Caki2 (cell line): ENCODE data around the gene ARMC2. TPM values are rescaled to one million over a fixed set of nuclear protein-coding genes. Genes with fewer than 3 reads are reported as not detected.
"Not testable (repeated sequence)": the region's sequence is repeated elsewhere in the genome, so short reads cannot be mapped to it uniquely, and the experiment has no call there.

Experiments
- DNase-seq: peaks from one replicate; pipeline ENCODE4 v3.0.0-alpha.2; 2015; ENCODE audit warnings: low read depth
- in situ Hi-C: cut with HindIII; loops from 2 replicates; pipeline ENCODE4 v1.10.0; 2016; ENCODE audit warnings: low sequenced_read_pairs, low pct_unique_long_range_greater_than_20kb, mixed read lengths
- total RNA-seq: library from RNA; depleted of rRNA; stranded (reverse); fragments of >200 nt; shearing (Covaris generic); gene quantifications from 2 replicates; pipeline ENCODE4 v1.2.3, GENCODE V29; 2014; ENCODE audit warnings: low replicate concordance; rRNA removed

ARMC2 gene, protein sequence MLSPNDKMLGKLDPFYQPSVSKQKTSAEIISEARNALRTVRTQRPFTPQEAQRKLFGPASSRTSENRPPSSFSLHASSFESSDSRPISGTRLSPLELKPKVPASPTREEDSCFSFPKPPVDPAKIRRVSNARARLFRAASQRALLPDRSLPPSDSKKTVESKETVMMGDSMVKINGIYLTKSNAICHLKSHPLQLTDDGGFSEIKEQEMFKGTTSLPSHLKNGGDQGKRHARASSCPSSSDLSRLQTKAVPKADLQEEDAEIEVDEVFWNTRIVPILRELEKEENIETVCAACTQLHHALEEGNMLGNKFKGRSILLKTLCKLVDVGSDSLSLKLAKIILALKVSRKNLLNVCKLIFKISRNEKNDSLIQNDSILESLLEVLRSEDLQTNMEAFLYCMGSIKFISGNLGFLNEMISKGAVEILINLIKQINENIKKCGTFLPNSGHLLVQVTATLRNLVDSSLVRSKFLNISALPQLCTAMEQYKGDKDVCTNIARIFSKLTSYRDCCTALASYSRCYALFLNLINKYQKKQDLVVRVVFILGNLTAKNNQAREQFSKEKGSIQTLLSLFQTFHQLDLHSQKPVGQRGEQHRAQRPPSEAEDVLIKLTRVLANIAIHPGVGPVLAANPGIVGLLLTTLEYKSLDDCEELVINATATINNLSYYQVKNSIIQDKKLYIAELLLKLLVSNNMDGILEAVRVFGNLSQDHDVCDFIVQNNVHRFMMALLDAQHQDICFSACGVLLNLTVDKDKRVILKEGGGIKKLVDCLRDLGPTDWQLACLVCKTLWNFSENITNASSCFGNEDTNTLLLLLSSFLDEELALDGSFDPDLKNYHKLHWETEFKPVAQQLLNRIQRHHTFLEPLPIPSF
- 0.17 TPM in 1 of 2 replicates, not detected in the other for total RNA-seq

DNA sequence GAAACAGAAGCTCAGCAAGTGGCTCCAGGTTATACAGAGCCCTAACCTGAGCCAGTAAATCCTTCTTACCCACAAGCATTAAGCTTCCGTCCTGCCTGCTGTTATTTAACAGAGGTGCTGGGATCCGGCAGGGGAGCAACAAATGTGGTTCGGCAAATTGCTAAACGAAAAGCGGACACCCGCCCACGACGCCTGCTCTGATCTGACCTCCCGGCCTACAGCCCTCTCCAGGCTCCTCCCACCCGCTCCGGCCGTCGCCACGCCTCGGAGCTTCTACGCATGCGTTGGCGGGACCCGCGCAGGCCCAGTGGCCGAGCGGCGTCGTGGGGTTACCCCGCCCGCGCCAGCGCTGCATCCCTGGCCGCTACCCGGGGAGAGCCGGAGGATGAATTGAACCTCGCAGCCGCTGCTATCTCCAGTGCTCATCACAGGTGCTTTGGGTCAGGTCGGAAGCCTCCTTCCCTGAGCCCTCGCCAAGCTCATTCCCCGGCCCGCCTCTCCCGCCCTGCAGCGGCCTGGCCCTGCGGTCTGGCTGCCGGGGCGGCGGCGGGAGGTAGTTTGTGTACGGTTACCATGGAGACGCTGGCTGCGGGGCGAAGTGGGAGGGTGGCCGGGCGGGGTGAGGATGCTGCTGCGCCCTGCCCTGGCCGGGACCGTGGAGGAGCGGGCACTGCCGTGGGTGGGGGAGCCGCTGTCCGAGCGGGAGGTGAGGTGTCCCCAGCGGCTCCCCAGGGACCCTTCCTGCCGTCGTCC lies at the start of gene ARMC2:
Gene ARMC2, plus strand, starts transcription at position 307 of the 753 bp plus-strand sequence. CDS start 5,846 bp downstream, outside the sequence.
- peak; percentile 86 for DNase-seq
- in situ Hi-C loops = no loop called here

DNA sequence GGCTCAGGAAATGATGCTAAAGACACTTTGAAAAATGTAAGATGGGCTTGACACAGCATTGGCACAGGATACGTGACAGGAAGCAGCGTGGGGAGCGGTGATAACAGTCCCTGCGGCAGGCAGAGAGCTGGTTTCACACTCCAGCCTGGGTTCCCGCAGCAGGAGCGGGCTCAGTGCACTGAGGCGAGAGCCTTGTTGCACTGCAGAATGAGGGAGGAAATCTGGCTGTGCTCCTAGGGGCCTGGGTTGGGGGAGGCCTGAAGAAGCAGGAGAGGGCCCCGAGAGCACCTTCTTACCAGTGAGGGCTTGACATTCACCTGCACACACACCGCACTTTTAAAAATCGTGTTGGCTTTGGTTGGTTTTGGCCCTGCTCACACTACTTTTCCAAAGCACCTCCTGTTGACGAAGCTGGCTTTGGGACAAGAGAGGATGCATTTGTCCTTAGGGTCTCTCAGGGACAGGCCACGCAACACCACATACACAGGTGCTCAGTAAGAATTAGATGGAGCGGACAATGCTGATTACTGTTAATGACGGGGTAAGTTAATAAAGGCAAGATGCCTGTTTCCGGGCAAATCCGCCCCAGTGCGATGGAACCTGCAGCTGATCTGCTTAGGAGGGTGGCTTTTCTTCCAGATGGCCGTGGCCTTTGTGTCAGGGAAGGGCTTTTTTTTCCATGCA lies 49.4 kb upstream of the ARMC2 start:
- DNase-seq = no peak
- in situ Hi-C loops = no loop called here

DNA sequence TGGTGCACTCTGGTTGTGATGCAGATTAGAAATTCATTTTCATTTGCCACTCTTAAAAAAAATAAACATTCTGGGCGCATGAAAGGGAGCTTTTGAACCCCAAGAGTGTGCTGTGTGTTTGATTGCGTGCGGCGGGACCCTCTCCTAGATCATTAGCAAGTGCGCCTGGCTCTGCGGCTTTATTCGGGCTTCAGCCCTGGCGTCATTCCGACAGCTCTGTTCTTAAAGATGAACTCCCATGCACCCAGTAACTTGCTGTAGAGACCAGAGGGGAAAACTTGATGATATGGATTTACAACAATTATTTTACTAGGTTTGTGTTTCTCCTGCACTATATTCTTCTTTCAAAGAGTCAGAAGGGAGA lies 48.9 kb upstream of the ARMC2 start:
- DNase-seq = no peak
- in situ Hi-C loops = no loop called here

DNA sequence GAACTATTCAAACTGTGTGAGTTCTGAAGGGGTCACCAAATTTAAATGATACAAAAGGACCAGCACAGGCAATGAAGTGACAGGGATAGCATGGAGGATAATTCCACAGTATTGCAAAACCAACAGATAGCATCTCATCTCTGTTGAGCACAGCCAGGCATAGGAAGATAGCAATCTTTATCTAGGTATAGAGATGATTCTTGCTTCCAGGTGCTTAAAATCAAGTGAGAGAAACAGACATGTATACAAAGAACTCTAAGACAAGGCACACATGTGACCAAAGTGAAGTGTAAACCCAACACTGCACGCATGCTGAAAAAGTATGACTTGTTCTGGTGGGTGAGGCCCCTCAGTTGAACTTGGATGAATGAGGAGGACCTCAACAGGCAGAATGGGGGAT lies 48.4 kb upstream of the ARMC2 start:
- no peak for DNase-seq
- in situ Hi-C loops = no loop called here

DNA sequence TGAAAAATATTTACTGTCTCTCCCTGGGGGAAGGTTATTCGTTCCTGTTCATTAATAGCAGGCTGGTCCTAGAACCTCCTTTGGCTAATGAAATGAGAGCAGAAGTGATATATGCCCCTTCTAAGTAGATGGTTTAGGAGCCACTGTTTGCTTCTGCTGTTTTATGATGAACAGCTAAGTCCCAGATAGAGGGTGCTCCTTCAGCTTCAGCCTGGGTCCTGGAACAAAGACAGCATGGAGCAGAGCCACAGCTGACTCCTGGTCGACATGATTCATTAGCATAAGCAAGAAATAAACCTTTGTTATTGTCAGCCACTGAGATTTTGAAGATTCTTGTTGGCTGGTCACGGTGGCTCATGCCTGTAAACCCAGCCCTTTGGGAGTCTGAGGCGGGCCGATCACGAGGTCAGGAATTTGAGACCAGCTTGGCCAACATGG lies 47.8 kb upstream of the ARMC2 start:
- in situ Hi-C loops = no loop called here
- no peak for DNase-seq

DNA sequence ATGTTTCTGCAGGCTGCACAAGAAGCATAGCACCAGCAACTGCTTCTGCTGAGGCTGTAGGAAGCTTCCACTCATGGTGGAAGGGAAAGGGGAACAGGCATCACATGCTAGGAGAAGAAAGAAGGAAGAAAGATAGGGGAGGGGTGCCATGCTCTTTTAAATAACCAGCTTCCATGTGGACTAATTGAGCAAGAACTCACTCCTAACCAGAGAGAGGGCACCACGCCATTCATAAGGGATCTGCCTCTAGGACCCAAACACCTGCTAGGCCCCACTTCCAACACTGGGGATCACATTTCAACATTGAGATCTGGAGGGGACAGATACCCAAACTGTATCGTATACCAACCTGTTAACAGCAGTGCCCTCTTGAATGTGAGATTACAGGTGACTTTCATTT lies 46.9 kb upstream of the ARMC2 start:
- DNase-seq = no peak
- in situ Hi-C loops = no loop called here

DNA sequence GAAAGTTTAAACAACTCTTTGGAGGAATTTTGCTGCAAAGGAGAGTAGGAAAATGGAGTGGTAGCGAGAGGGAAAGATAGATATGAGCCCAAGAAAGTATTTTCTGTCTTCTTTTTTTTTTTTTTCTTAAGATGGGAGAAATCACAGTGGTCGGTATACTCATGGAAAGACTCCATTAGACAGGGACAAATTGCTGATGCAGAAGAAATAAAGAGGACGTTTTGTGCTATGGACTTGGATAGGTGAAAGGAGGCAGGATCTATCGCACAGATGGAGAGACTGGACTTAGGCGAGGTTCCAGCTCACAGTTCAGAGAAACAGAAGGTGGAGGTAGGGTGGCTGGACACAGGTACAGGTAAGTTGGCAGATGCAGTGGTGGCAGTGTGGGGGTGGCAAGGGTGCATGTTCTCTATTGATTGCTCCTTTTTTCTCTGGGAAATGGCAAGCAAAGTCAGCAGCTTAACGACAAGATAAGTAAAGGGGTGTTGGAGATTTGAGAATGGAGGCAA lies 44.2 kb upstream of the ARMC2 start:
- DNase-seq = no peak
- in situ Hi-C loops = no loop called here

DNA sequence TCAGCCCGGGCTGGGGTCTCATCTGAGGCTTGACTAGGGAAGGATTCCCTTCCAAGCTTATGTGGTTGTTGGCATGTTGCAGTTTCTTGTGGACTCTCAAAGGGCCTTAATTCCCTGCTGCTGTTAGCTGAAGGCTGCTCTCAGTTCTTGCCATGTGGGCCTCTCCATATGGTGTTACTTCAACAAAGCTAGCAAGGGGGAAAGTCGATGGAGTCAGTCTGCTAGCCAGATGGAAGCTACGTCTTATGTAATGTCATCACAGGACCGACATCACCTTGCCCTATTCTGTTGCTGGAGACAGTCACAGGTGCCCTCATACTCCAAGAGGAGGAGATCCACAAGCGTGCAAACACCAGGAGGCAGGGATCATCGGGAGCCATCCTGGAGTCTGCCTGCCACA lies 43.3 kb upstream of the ARMC2 start:
- DNase-seq = no peak
- in situ Hi-C loops = no loop called here

DNA sequence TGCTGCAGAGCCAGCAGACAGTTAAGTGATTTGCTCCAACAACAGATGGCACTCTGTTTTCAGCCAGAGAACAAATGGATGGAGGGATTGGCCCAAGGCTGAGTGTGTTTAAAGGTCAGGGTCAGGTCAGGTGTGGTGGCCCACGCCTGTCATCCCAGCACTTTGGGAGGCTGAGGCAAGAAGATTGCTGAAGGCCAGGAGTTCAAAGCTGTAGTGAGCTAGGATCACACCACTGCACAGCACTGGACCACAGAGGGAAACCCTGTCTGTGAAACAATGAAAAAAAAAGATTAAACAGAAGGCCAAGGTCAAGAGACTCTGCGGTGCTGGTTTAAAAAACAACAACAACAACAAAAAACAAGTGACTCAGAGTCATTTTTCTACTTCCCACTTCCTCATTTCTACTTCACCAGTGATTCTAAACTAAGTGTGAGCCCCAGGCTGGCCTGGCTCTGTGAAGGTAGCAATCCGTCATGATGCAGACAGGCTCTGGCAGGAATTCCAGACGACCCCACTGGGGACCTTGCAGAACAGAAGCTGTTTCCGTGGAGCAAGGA lies 42.5 kb upstream of the ARMC2 start:
- in situ Hi-C loops = no loop called here
- DNase-seq = no peak

DNA sequence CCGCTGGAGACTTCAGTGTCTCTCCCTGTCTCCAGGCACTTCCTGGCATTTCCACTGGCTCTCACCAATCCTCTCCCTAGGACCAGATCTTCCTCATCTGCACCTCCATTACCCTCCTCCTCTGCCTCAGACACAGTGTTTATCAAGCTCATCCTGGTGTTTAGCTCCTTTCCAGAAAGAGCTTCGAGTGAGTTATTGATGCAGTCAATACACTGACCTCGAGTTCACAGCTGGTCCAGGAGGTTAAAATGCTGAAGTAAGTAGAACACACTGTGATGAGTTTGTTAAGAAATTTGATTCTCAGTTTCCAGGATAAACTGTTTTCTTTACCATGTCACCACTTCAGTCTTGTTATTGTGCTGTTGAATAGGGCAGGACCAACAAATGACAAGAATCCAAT lies 42.1 kb upstream of the ARMC2 start:
- in situ Hi-C loops = no loop called here
- DNase-seq = no peak

DNA sequence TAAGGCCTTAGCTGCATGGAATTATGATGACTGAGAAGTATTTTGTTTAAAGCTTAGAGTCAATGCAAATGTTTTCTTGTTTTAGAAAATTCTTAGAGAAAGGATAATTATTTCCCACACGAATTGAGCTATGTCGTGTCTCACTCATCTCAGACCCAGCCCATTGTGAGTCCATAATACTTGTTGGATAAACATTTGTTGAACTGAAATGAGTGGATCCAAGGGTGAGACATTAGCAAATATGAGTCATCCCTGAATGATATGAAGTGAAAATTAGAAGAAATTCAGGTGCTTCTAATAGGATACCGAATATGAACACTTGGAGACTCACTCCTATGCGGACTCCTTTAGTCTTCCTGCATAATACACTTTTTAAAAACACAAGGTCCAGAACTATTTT lies 41.6 kb upstream of the ARMC2 start:
- in situ Hi-C loops = no loop called here

DNA sequence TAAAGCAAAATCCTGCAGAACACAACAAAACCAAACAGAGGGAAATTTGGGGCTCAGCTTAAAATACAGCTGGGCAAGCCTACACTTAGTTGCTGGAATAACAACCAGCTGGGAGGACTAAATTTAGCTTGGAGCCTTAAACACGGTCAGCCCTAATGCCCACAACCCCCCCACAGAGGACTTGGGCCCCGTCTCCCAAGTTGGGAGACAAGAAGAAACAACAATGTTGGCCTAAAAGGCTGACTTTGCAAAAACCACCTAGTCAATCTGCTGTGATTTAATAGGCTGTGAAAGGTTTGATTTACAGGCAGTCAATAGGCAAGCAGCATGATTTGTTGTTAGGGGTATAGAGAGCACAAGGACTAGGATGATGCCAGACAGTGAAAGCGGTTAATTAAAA lies 40.3 kb upstream of the ARMC2 start:
- in situ Hi-C loops = no loop called here
- no peak for DNase-seq

More for the DNA sequence above, 41.6 kb upstream of the ARMC2 start:
- no peak for DNase-seq

DNA sequence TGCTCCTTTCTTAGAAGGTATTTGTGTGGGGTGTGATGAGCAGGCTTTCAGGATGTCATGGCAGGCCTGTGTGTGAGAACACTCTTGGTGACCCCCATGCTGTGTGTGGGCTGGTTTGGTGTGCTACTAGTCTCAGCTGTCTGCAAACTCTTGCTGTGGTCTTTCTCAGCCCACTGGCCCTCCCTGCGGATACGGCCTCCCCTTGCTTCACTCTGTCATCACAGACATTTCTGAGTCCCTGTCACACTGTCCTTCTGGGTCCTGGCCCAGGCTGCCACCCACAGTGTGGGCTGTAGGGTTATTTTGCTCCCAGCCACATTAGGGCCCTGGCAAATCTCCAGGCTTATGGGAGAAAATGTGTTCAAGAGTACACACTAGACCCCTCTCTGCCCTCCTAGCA lies 39.0 kb upstream of the ARMC2 start:
- no peak for DNase-seq
- in situ Hi-C loops = no loop called here

DNA sequence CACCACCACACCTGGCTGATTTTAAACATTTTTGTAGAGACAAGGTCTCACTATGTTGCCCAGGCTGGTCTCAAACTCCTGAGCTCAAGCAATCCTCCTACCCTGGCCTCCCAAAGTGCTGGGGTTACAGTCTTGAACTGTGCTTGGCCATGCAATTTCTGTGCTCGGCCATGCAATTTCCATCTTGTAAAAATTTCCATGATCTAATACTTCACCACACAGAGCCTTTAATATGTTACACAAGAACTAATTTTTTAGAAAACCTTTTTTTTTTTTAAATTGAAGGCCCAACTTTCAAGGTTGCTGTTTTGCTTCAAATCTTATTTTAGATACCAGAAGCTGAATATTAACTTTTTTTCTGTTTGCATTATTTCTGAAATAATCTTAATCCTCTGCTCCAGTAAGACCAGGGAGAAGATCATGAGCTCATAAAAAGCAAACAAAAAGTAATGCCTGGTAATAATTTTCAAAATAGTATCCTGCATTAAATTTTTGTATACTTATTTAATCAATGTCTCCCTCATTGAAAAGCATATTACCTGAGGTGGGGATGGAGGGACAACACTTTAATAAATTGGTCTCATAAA lies 38.1 kb upstream of the ARMC2 start:
- DNase-seq = no peak
- in situ Hi-C loops = no loop called here

DNA sequence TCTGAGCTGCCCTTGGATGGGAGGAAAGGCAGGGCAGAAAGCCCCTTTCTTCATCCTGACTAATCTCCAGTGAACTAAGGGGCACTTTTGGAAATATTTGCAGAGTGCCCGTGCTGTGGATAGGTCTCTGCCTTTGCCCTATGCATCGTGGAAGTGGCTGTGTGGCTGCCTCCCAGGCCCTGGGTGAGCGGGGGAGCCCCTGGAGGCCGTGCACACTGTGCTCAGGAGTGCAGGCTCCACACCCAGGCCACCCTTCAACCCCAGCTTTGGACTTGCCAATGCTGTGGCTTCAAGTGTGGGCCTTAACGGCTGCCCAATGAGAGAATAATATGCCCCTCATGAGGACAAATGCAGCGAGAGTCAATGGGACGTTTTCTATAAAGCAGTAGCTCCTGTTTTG lies 36.7 kb upstream of the ARMC2 start:
- in situ Hi-C loops = no loop called here

DNA sequence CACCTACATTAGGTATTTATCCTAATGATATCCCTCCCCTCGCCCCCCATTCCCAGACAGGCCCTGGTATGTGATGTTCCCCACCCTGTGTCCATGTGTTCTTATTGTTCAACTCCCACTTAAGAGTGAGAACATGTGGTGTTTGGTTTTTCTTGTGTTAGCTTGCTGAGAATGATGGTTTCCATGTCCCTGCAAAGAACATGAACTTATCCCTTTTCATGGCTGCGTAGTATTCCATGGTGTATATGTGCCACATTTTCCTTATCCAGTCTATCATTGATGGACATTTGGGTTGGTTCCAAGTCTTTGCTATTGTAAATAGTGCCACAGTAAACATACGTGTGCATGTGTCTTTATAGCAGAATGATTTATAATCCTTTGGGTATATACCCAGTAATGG lies 35.0 kb upstream of the ARMC2 start:
- DNase-seq, in situ Hi-C loops: not testable (repeated sequence)

More for the DNA sequence above, 36.7 kb upstream of the ARMC2 start:
- no peak for DNase-seq

DNA sequence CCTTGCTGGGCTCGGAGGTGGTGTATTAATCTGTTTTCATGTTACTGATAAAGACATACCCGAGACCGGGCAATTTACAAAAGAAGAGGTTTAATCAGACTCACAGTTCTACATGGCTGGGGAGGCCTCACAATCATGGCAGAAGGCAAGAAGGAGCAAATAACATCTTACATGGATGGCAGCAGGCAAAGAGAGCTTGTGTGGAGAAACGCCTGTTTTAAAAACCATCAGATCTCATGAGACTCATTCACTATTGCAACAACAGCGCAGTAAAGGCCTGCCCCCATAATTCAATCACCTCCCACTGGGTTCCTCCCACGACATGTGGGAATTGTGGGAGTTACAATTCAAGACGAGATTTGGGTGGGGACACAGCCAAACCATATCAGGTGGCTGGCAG lies 30.9 kb upstream of the ARMC2 start:
- in situ Hi-C loops, DNase-seq: not testable (repeated sequence)
